IMR-90 (cell line): ENCODE measurements around the gene GALNT17. TPM values are rescaled to one million over a fixed set of nuclear protein-coding genes. Genes with fewer than 3 reads are reported as not detected.

Experiments used
- ATAC-seq: fragments of 200-7000 bp; cut with Tn5 transposase; 2 replicates; pipeline ENCODE4 v1.9.1; 2020; ENCODE audit warnings: low read depth, mild to moderate bottlenecking, moderate library complexity
- BruUV-seq: library from RNA; stranded (reverse); fragments of 400-500 nt; replicated peaks from 2 replicates; lab custom pipeline; 2021; lab: Mats Ljungman, UMichigan
- CTCF ChIA-PET: fragments of 300-600 bp; formaldehyde crosslinking; extraction: SDS; loops from one replicate; lab custom pipeline; 2021; ENCODE audit warnings: antibody characterized with exemption; lab: Yijun Ruan, JAX
- POLR2A ChIA-PET: fragments of 300-600 bp; sonication (Branson Sonifier 250); formaldehyde crosslinking; loops from one replicate; lab custom pipeline; 2022; ENCODE audit warnings: antibody characterized with exemption; ENCODE audit not compliant: unreplicated experiment; lab: Charles Lee
- DNase-seq: peaks from one replicate; pipeline ENCODE4 v3.0.0; 2013
- H2AFZ ChIP-seq: replicated peaks from 2 replicates; pipeline ENCODE3; 2013; ENCODE audit warnings: low read length, mild to moderate bottlenecking; ENCODE audit not compliant: poor library complexity
- H2AK5ac ChIP-seq: 2 replicates; pipeline ENCODE4 v1.6.1; 2013; ENCODE audit warnings: low read depth, low read length, inconsistent platforms
- H2AK9ac ChIP-seq: replicated peaks from 2 replicates; pipeline ENCODE3; 2013; ENCODE audit warnings: mild to moderate bottlenecking, low read depth, low read length, moderate library complexity; ENCODE audit not compliant: poor library complexity
- H2BK120ac ChIP-seq: 2 replicates; pipeline ENCODE4 v1.6.1; 2013; ENCODE audit warnings: low read depth, low read length, inconsistent platforms
- H2BK15ac ChIP-seq: 3 replicates; pipeline ENCODE4 v1.6.1; 2013; ENCODE audit warnings: low read depth, low read length, inconsistent platforms
- H2BK20ac ChIP-seq: 2 replicates; pipeline ENCODE4 v1.6.1; 2013; ENCODE audit warnings: low read depth, mild to moderate bottlenecking, inconsistent platforms, low read length, moderate library complexity
- H2BK5ac ChIP-seq: 2 replicates; pipeline ENCODE4 v1.6.1; 2013; ENCODE audit warnings: mild to moderate bottlenecking, low read depth, low read length, inconsistent platforms; ENCODE audit not compliant: poor library complexity, severe bottlenecking
- H3K14ac ChIP-seq: replicated peaks from 2 replicates; pipeline ENCODE4 v1.6.1; 2013; ENCODE audit warnings: low read depth, low read length, inconsistent platforms
- H3K18ac ChIP-seq: 2 replicates; pipeline ENCODE4 v1.6.1; 2013; ENCODE audit warnings: low read depth, low read length, control low read depth
- H3K23ac ChIP-seq: 2 replicates; pipeline ENCODE4 v1.6.1; 2013; ENCODE audit warnings: low read depth, low read length, inconsistent platforms
- H3K27ac ChIP-seq: 2 replicates; pipeline ENCODE4 v1.5.1; 2013; ENCODE audit warnings: mild to moderate bottlenecking, control low read depth, low read length; ENCODE audit not compliant: insufficient read depth
- H3K27me3 ChIP-seq: 2 replicates; pipeline ENCODE4 v1.6.1; 2013; ENCODE audit warnings: low read length; ENCODE audit not compliant: control insufficient read depth, insufficient read depth
- H3K36me3 ChIP-seq: 2 replicates; pipeline ENCODE4 v1.6.1; 2013; ENCODE audit warnings: low read length, mixed read lengths; ENCODE audit not compliant: control insufficient read depth, insufficient read depth
- H3K4ac ChIP-seq: 2 replicates; pipeline ENCODE4 v1.6.1; 2013; ENCODE audit warnings: low read depth, low read length, inconsistent platforms
- H3K4me1 ChIP-seq: 2 replicates; pipeline ENCODE4 v1.6.1; 2013; ENCODE audit warnings: low read length, mixed read lengths; ENCODE audit not compliant: control insufficient read depth, insufficient read depth
- H3K4me2 ChIP-seq: 2 replicates; pipeline ENCODE4 v1.6.1; 2013; ENCODE audit warnings: low read depth, mild to moderate bottlenecking, control low read depth, low read length, moderate library complexity
- H3K4me3 ChIP-seq: 2 replicates; pipeline ENCODE4 v1.5.1; 2013; ENCODE audit warnings: low read depth, mild to moderate bottlenecking, control low read depth, low read length, moderate library complexity; ENCODE audit not compliant: insufficient read depth
- H3K56ac ChIP-seq: 2 replicates; pipeline ENCODE4 v1.6.1; 2013; ENCODE audit warnings: low read length, inconsistent platforms; ENCODE audit not compliant: insufficient read depth; ENCODE audit errors: extremely low read depth
- H3K79me1 ChIP-seq, 2 experiments: 2 replicates each; pipeline ENCODE4 v1.6.1; 2013; ENCODE audit warnings: low read length in 2 of 2, inconsistent platforms in 1 of 2, low read depth in 1 of 2
- H3K9ac ChIP-seq: 2 replicates; pipeline ENCODE4 v1.6.1; 2013; ENCODE audit warnings: low read depth, low read length, control low read depth
- H3K9me1 ChIP-seq: 2 replicates; pipeline ENCODE4 v1.6.1; 2013; ENCODE audit warnings: low read length, inconsistent platforms; ENCODE audit not compliant: insufficient read depth
- H3K9me3 ChIP-seq: 2 replicates; pipeline ENCODE4 v1.6.1; 2013; ENCODE audit warnings: low read length; ENCODE audit not compliant: control insufficient read depth, insufficient read depth
- H4K20me1 ChIP-seq: 2 replicates; pipeline ENCODE4 v1.6.1; 2013; ENCODE audit warnings: low read length, inconsistent platforms; ENCODE audit not compliant: insufficient read depth
- H4K5ac ChIP-seq: 2 replicates; pipeline ENCODE4 v1.6.1; 2013; ENCODE audit warnings: mild to moderate bottlenecking, low read depth, low read length, control low read depth
- H4K8ac ChIP-seq, 2 experiments: 2 replicates each; pipeline ENCODE4 v1.6.1; 2013; ENCODE audit warnings: low read depth in 2 of 2, low read length in 2 of 2, control low read depth in 1 of 2, inconsistent platforms in 1 of 2
- H4K91ac ChIP-seq: 2 replicates; pipeline ENCODE4 v1.6.1; 2013; ENCODE audit warnings: low read depth, low read length, inconsistent platforms; ENCODE audit not compliant: insufficient read depth
- BHLHE40 ChIP-seq: fragments of 150-350 bp; IDR thresholded peaks from 2 replicates; pipeline ENCODE4 v1.6.1; 2016; ENCODE audit warnings: mild to moderate bottlenecking, low read depth, low read length
- CEBPB ChIP-seq: IDR thresholded peaks from 2 replicates; pipeline ENCODE4 v1.6.1; 2012; ENCODE audit warnings: low read depth, low read length, improper control_type of control experiment
- ELK1 ChIP-seq: fragments of 150-350 bp; IDR thresholded peaks from 2 replicates; pipeline ENCODE4 v1.6.1; 2016; ENCODE audit warnings: low read depth, mild to moderate bottlenecking, low read length, moderate library complexity, borderline replicate concordance
- FOS ChIP-seq: fragments of 150-350 bp; IDR thresholded peaks from 2 replicates; pipeline ENCODE4 v1.6.1; 2016; ENCODE audit warnings: low read depth, low read length
- MAZ ChIP-seq: IDR thresholded peaks from 2 replicates; pipeline ENCODE4 v1.6.1; 2012; ENCODE audit warnings: low read depth, mild to moderate bottlenecking, low read length, improper control_type of control experiment, moderate library complexity, borderline replicate concordance
- MXI1 ChIP-seq: IDR thresholded peaks from 2 replicates; pipeline ENCODE4 v1.6.1; 2012; ENCODE audit warnings: low read depth, mild to moderate bottlenecking, low read length, moderate library complexity, borderline replicate concordance
- RAD21 ChIP-seq: IDR thresholded peaks from 2 replicates; pipeline ENCODE4 v1.6.1; 2012; ENCODE audit warnings: low read length, improper control_type of control experiment
- USF2 ChIP-seq: fragments of 150-350 bp; IDR thresholded peaks from 2 replicates; pipeline ENCODE4 v1.6.1; 2017; ENCODE audit warnings: mild to moderate bottlenecking, antibody characterized with exemption, low read length, low read depth
- dilution Hi-C: fragments of 300-500 bp; cut with HindIII; formaldehyde crosslinking; loops from one replicate; pipeline ENCODE4 v1.14.3; 2018; ENCODE audit warnings: low sequenced_read_pairs; ENCODE audit not compliant: unreplicated experiment
- in situ Hi-C: fragments of 300-500 bp; cut with MboI; formaldehyde crosslinking; loops from 3 replicates; pipeline ENCODE4 v1.14.3; 2019; ENCODE audit warnings: low sequenced_read_pairs, inconsistent platforms, mixed read lengths
- intact Hi-C: fragments of 100-400 bp; cut with micrococcal nuclease; formaldehyde crosslinking; loops from 2 replicates; pipeline ENCODE4 v1.10.0; 2022
- microRNA-seq, 2 experiments: library from miRNA; stranded (forward) in 1 of 2; unstranded in 1 of 2; fragments of 10-50 nt in 1 of 2; fragments of <30 nt in 1 of 2; gene quantifications in 1 of 2; microRNA quantifications in 1 of 2; one replicate each; pipeline versions ENCODE3 to v1.1.0; 2013 to 2020; ENCODE audit not compliant: insufficient read depth in 1 of 2, insufficient read length in 1 of 2, unreplicated experiment in 1 of 2
- polyA plus RNA-seq, 3 experiments: library from polyadenylated mRNA; depleted of rRNA; stranded (reverse); fragments of >200 nt; gene quantifications; 2 replicates each; pipeline ENCODE4 v1.2.3, GENCODE V29; 2012; ENCODE audit warnings: low replicate concordance in 1 of 3
- small RNA-seq, 5 experiments: library from RNA; depleted of rRNA; stranded (forward); fragments of <200 nt; gene quantifications; one replicate each; pipeline ENCODE3, GENCODE V24; 2012
- total RNA-seq: library from RNA; depleted of rRNA; stranded (reverse); fragments of >200 nt; gene quantifications from 2 replicates; pipeline ENCODE4 v1.2.3, GENCODE V29; 2012

GALNT17 gene
- total and polyA plus RNA-seq, 2 of the 4 experiments (the other 2 are of a cell fraction) = not detected

GRCh38 chr7:71761336-71761735 is 629.4 kb downstream of the GALNT17 start:
- no peak overlapping the region for H2BK15ac ChIP-seq
- ChIA-PET POLR2A (no interaction called here), CTCF (no interaction called here)
- no peak overlapping the region for H2BK120ac ChIP-seq
- no peaks in the 10 kb centered on the region for H3K36me3 ChIP-seq
- H3K4ac ChIP-seq = no peak overlapping the region
- no peaks in the 10 kb centered on the region for H3K27me3 ChIP-seq
- no peak overlapping the region for H3K23ac ChIP-seq
- no peak overlapping the region for H2AK5ac ChIP-seq
- H3K79me1 ChIP-seq = no peaks in the 10 kb centered on the region
- dilution Hi-C loops = no loop called here
- no peak overlapping the region for H3K27ac ChIP-seq
- H2AK9ac ChIP-seq = no peak overlapping the region
- BruUV-seq = no TSS peak
- no peak overlapping the region for H3K4me2 ChIP-seq
- H3K9me3 ChIP-seq = peaks cover 4% of the 10 kb centered on the region; the same call in 1 of the 2 replicates
- no peak overlapping the region for H2BK5ac ChIP-seq
- H2AFZ ChIP-seq = no peak overlapping the region
- TF ChIP-seq CEBPB = no peak
- no peak for TF ChIP-seq USF2
- no peak for TF ChIP-seq ELK1
- TF ChIP-seq FOS = no peak
- TF ChIP-seq RAD21 = no peak
- TF ChIP-seq MXI1 = no peak
- TF ChIP-seq BHLHE40 = no peak
- no peak for TF ChIP-seq MAZ
- H3K18ac ChIP-seq = no peak overlapping the region
- H3K9ac ChIP-seq = no peak overlapping the region
- H4K20me1 ChIP-seq = no peaks in the 10 kb centered on the region
- no peak overlapping the region for H4K91ac ChIP-seq
- ATAC-seq (no peak), DNase-seq (no peak)
- H3K4me1 ChIP-seq = no peaks in the 10 kb centered on the region
- no peak overlapping the region for H3K56ac ChIP-seq
- no peak overlapping the region for H2BK20ac ChIP-seq
- no peaks in the 10 kb centered on the region for H3K9me1 ChIP-seq
- no peak overlapping the region for H3K4me3 ChIP-seq
- intact Hi-C loops = no loop called here
- no peak overlapping the region for H3K14ac ChIP-seq
- no peak overlapping the region for H4K8ac ChIP-seq
- in situ Hi-C loops = no loop called here
- H4K5ac ChIP-seq = no peak overlapping the region

Small RNA genes lying within 50 kb of the gene (microRNA-seq; reads per million reads assigned to microRNA genes)
- gene MIR3914-1 (ENCODE audit: insufficient read depth in 1 of 2, insufficient read length in 1 of 2, unreplicated experiment in 1 of 2) = 0 reads per million in 2 experiments
- not detected for gene MIR3914-2 (ENCODE audit: unreplicated experiment)
- gene RN7SKP75 (ENCODE audit: insufficient read depth, insufficient read length) = not detected

Small RNA genes lying within 50 kb of the gene (small RNA-seq; reads per million reads assigned to genes)
- 0 reads per million in 5 experiments for gene MIR3914-1
- gene RN7SKP75 = 0 reads per million in 5 experiments
